BE2C (cell line): ENCODE results near the gene IGFLR1.

Experiments used
- DNase-seq: peaks from one replicate; pipeline ENCODE4 v3.0.0-alpha.2; 2020
- H3K27me3 ChIP-seq: fragments of 250-450 bp; sonication (Bioruptor Pico); 2 replicates; pipeline ENCODE4 v1.5.1; 2020; ENCODE audit warnings: mild to moderate bottlenecking
- H3K36me3 ChIP-seq: fragments of 250-450 bp; sonication (Bioruptor Pico); 2 replicates; pipeline ENCODE4 v1.5.1; 2020; ENCODE audit warnings: mild to moderate bottlenecking
- H3K4me1 ChIP-seq: fragments of 250-450 bp; sonication (Bioruptor Pico); 2 replicates; pipeline ENCODE4 v1.5.1; 2020
- H3K4me3 ChIP-seq: 2 replicates; pipeline ENCODE4 v1.5.1; 2011; ENCODE audit warnings: low read depth, low read length
- H3K9me3 ChIP-seq: fragments of 250-450 bp; sonication (Bioruptor Pico); 2 replicates; pipeline ENCODE4 v1.5.1; 2020
- TF ChIP-seq, protein P1 (sequence below): IDR thresholded peaks from 2 replicates; pipeline ENCODE4 v1.5.1; 2012; ENCODE audit warnings: mild to moderate bottlenecking, low read depth, low read length

Gene IGFLR1

DNA sequence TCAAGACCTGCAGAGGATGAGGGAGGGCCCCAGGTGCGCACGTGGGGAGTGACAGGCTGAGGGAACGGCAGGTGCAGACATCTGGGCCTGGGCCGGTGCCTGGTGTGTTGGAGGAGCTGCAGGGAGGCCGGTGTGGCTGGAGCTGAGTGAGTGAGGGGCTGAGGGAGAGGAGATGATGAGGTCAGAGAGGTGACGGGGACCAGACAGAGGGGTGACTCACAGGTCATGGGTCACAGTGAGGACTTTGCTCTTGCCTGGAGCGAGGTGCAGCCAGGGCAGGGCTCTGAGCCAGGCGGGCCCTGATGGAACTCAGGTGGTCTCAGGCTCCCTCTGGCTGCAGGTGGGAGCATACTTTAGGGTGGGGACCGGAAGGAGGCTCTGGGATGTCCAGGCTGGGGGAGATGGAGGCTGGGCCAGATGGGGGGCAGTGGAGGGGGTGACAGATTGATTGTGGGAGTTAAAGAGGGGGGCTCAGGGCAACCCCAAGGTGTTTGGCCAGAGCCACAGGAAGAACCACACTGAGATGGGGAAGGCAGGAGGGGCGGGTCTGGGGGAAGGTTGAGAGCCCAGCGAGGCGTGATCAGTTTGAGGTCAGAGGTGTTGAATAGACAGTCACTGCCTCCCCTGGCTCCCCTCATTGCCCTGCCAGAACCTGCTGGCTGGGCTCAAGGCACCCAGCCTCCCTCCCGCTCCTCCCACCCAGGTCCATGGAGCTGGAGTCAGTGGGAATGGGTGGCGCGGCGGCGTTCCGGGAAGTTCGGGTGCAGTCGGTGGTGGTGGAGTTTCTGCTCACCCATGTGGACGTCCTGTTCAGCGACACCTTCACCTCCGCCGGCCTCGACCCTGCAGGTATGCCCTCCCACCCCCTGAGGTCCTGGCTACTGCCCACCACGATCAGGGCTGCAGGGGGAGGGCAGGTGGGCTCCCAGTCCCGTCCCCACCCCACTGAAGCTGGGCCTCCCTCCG is 41.5 kb upstream of the IGFLR1 start:
- Histone ChIP-seq H3K4me3 (no peak overlapping the region), H3K27me3 (no peaks in the 10 kb centered on the region), H3K9me3 (no peaks in the 10 kb centered on the region), H3K4me1 (no peaks in the 10 kb centered on the region), H3K36me3 (peaks cover 5% of the 10 kb centered on the region; the same call in 1 of the 2 replicates)
- TF ChIP-seq, protein P1, sequence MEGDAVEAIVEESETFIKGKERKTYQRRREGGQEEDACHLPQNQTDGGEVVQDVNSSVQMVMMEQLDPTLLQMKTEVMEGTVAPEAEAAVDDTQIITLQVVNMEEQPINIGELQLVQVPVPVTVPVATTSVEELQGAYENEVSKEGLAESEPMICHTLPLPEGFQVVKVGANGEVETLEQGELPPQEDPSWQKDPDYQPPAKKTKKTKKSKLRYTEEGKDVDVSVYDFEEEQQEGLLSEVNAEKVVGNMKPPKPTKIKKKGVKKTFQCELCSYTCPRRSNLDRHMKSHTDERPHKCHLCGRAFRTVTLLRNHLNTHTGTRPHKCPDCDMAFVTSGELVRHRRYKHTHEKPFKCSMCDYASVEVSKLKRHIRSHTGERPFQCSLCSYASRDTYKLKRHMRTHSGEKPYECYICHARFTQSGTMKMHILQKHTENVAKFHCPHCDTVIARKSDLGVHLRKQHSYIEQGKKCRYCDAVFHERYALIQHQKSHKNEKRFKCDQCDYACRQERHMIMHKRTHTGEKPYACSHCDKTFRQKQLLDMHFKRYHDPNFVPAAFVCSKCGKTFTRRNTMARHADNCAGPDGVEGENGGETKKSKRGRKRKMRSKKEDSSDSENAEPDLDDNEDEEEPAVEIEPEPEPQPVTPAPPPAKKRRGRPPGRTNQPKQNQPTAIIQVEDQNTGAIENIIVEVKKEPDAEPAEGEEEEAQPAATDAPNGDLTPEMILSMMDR, result no peak
- DNase-seq, result no peak

DNA sequence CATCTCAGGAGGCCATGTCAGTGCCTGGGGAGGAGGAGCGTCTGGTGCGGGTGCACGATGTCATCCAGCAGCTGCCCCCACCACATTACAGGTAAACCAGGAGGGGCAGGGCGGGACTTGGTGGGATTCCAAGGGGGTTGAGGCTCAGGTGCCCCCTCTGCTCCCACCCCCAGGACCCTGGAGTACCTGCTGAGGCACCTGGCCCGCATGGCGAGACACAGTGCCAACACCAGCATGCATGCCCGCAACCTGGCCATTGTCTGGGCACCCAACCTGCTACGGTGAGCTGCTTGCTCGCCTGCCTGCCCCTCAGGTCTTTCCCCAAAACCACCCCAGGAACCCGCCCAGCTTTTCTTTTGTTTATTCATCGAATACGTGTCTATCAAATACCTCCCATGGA is 40.3 kb upstream of the IGFLR1 start:
- TF ChIP-seq, protein P1, result no peak
- no peak overlapping the region for H3K4me3 ChIP-seq
- no peaks in the 10 kb centered on the region for H3K4me1 ChIP-seq
- no peaks in the 10 kb centered on the region for H3K9me3 ChIP-seq
- peaks cover 5% of the 10 kb centered on the region; the same call in 1 of the 2 replicates for H3K36me3 ChIP-seq
- DNase-seq, result no peak
- no peaks in the 10 kb centered on the region for H3K27me3 ChIP-seq

DNA sequence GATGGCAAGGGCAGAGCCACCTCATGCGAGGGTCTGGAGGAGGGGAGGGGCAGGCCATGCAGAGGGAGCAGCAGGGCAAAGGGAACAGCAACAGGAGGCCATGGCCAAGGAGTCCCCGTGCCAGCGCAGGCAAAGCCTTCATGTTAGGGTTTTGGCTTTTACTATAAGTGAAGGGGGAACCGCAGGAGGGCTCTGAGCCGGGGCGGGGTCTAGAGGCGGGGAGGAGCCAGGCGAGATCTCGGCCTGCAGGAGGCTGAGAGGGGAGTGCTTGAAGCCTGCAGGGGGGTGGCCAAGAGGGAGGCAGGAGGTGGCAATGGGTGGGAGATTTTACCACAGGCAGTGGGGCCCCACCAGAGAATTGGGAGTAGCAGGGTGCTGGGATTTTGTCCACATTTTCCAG is 39.4 kb upstream of the IGFLR1 start:
- TF ChIP-seq, protein P1, result no peak
- no peak overlapping the region for H3K4me3 ChIP-seq
- H3K36me3 ChIP-seq, result peaks cover 5% of the 10 kb centered on the region; the same call in 1 of the 2 replicates
- DNase-seq, result no peak
- peaks cover 5% of the 10 kb centered on the region; the same call in 1 of the 2 replicates for H3K4me1 ChIP-seq
- H3K27me3 ChIP-seq, result no peaks in the 10 kb centered on the region
- no peaks in the 10 kb centered on the region for H3K9me3 ChIP-seq

DNA sequence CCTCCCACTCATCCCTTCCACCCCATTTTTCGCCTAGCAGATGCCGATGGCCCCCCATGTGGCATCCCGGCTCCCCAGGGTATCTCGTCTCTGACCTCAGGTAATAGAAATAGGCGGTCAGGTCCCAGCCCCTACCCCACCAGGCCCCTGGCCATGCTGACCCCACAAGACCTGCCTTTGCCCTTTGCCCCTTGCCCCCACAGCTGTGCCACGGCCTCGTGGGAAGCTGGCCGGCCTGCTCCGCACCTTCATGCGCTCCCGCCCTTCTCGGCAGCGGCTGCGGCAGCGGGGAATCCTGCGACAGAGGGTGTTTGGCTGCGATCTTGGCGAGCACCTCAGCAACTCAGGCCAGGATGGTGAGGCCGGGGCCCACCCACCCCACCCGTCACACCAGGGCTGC is 38.5 kb upstream of the IGFLR1 start:
- no peak overlapping the region for H3K4me3 ChIP-seq
- no peak for DNase-seq
- TF ChIP-seq, protein P1, result no peak
- H3K27me3 ChIP-seq, result no peaks in the 10 kb centered on the region
- peaks cover 6% of the 10 kb centered on the region for H3K4me1 ChIP-seq
- H3K36me3 ChIP-seq, result peaks cover 5% of the 10 kb centered on the region; the same call in 1 of the 2 replicates
- H3K9me3 ChIP-seq, result no peaks in the 10 kb centered on the region

DNA sequence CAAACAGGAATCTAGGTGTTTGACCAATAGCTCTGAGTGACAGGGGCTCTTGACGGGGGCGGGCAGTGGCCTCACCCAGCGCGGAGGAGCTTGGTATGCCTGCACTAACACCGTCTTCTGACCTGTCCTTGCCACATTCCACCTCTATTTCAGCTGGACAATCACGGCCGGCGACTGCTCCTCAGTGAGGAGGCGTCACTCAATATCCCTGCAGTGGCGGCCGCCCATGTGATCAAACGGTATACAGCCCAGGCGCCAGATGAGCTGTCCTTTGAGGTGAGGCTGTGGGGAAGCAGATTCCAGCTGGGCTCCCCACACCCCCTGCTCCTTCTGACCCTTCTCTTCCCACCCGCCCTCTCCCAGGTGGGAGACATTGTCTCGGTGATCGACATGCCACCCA is 37.8 kb upstream of the IGFLR1 start:
- no peaks in the 10 kb centered on the region for H3K27me3 ChIP-seq
- no peak for DNase-seq
- no peaks in the 10 kb centered on the region for H3K9me3 ChIP-seq
- TF ChIP-seq, protein P1, result no peak
- H3K36me3 ChIP-seq, result peaks cover 5% of the 10 kb centered on the region; the same call in 1 of the 2 replicates
- peaks cover 6% of the 10 kb centered on the region for H3K4me1 ChIP-seq
- H3K4me3 ChIP-seq, result no peak overlapping the region

DNA sequence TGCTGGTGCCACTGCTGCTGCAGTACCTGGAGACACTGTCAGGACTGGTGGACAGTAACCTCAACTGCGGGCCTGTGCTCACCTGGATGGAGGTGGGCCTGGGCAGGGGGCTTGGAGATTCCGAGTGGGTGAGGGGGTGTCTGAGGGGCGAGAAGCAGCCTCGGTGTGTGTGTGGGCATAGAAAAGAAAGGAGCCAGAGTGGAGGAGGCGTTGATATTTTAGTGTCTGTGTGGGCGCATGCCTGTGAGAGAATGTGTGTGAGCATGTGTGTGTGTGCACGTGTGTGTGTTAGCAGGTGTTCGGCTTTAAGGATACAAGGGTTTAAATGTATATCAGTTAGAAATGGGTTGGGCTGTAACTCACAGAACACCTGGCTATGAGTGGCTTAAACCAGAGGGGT is 36.8 kb upstream of the IGFLR1 start:
- Histone ChIP-seq H3K4me1 (peaks cover 6% of the 10 kb centered on the region), H3K9me3 (no peaks in the 10 kb centered on the region), H3K4me3 (no peak overlapping the region), H3K27me3 (no peaks in the 10 kb centered on the region), H3K36me3 (peaks cover 5% of the 10 kb centered on the region; the same call in 1 of the 2 replicates)
- no peak for DNase-seq
- TF ChIP-seq, protein P1, result no peak
